K562 treated with DMSO at 1 percent for 24 hours (cell line): Measurements from ENCODE around the gene TMEM179B. TPM values are rescaled to one million over a fixed set of nuclear protein-coding genes. Genes with fewer than 3 reads are reported as not detected.

Experiments used
- total RNA-seq: library from RNA; unstranded; fragments of 300-600 nt; gene quantifications from 2 replicates; pipeline ENCODE4 v1.2.3, GENCODE V29; 2022; ENCODE audit warnings: low read depth; ENCODE audit not compliant: insufficient read depth

TMEM179B gene
- 51.3 and 52.2 TPM in 2 replicates for total RNA-seq

GRCh38 chr11:62787005-62787759 lies at the start of gene TMEM179B:
Gene TMEM179B, plus strand, starts transcription at chr11:62787402. Its CDS starts 30 bp downstream, at chr11:62787432.

GRCh38 chr11:62753736-62754603 lies 33.2 kb upstream of the TMEM179B start, which contains the start of gene ZBTB3:
Gene ZBTB3, minus strand, starts transcription at chr11:62754160. Its CDS starts 496 bp downstream, at chr11:62753664.

GRCh38 chr11:62771144-62772021 lies 15.8 kb upstream of the TMEM179B start, which contains the start of gene TAF6L:
Gene TAF6L, plus strand, starts transcription at chr11:62771396. Its CDS starts 4,388 bp downstream, at chr11:62775784.

GRCh38 chr11:62791501-62792201 lies 4.4 kb downstream of the TMEM179B start, which contains the start of gene TMEM223:
Gene TMEM223, minus strand, starts transcription at chr11:62792006. Its CDS starts 12 bp downstream, at chr11:62791994.

GRCh38 chr11:62805076-62805892 lies 18.1 kb downstream of the TMEM179B start, which contains the start of gene NXF1:
Gene NXF1, minus strand, starts transcription at chr11:62805440. Its CDS starts 84 bp downstream, at chr11:62805356.

GRCh38 chr11:62831520-62832335 lies 44.5 kb downstream of the TMEM179B start, which contains the start of gene STX5:
Gene STX5, minus strand, starts transcription at chr11:62832051. Its CDS starts 808 bp downstream, at chr11:62831243.

GRCh38 chr11:62832336-62833234 lies 45.4 kb downstream of the TMEM179B start, which contains the start of gene TEX54:
Gene TEX54, minus strand, starts transcription at chr11:62832841.

GRCh38 chr11:62839050-62839945 lies 52.1 kb downstream of the TMEM179B start, which contains the start of gene WDR74:
Gene WDR74, minus strand, starts transcription at chr11:62839590. Its CDS starts 20 bp downstream, at chr11:62839570.

Other genes with a start within 250 kb of the TMEM179B start
- gene AHNAK, start 240.6 kb upstream of the TMEM179B start, total RNA-seq: 22.4 and 23.6 TPM in 2 replicates
- 3,596 and 3,725 TPM in 2 replicates for gene EEF1G, start 213.5 kb upstream of the TMEM179B start, total RNA-seq
- 29.6 and 30.9 TPM in 2 replicates for gene TUT1, start 195.9 kb upstream of the TMEM179B start, total RNA-seq
- 101 and 103 TPM in 2 replicates for gene MTA2, start 185.5 kb upstream of the TMEM179B start, total RNA-seq
- gene EML3, start 174.6 kb upstream of the TMEM179B start, total RNA-seq: 33.2 and 34.6 TPM in 2 replicates
- 1.3 and 1.7 TPM in 2 replicates for gene ROM1, start 174.1 kb upstream of the TMEM179B start, total RNA-seq
- gene B3GAT3, start 165.4 kb upstream of the TMEM179B start, total RNA-seq: 118 TPM in 2 replicates
- 290 and 292 TPM in 2 replicates for gene GANAB, start 140.8 kb upstream of the TMEM179B start, total RNA-seq
- gene INTS5, start 134.1 kb upstream of the TMEM179B start, total RNA-seq: 44.5 and 48.9 TPM in 2 replicates
- gene C11orf98, start 122.2 kb upstream of the TMEM179B start, total RNA-seq: 127 and 134 TPM in 2 replicates
- gene CSKMT, start 122.1 kb upstream of the TMEM179B start, total RNA-seq: 26.4 and 27.9 TPM in 2 replicates
- 24.1 and 25.0 TPM in 2 replicates for gene UQCC3, start 115.7 kb upstream of the TMEM179B start, total RNA-seq
- 5.9 and 7.1 TPM in 2 replicates for gene LBHD1, start 115.1 kb upstream of the TMEM179B start, total RNA-seq
- gene UBXN1, start 108.3 kb upstream of the TMEM179B start, total RNA-seq: 259 and 275 TPM in 2 replicates
- 0.22 TPM in 1 of 2 replicates, not detected in the other for gene LRRN4CL, start 97.9 kb upstream of the TMEM179B start, total RNA-seq
- gene BSCL2, start 80.0 kb upstream of the TMEM179B start, total RNA-seq: 49.7 and 57.8 TPM in 2 replicates
- gene GNG3, start 79.7 kb upstream of the TMEM179B start, total RNA-seq: 0.44 TPM in 1 of 2 replicates, not detected in the other
- 30.7 and 35.4 TPM in 2 replicates for gene HNRNPUL2, start 59.9 kb upstream of the TMEM179B start, total RNA-seq
- gene TTC9C, start 58.9 kb upstream of the TMEM179B start, total RNA-seq: 53.1 and 59.6 TPM in 2 replicates
- gene ZBTB3, start 33.2 kb upstream of the TMEM179B start, total RNA-seq: 3.9 and 4.2 TPM in 2 replicates
- 133 and 165 TPM in 2 replicates for gene POLR2G, start 25.8 kb upstream of the TMEM179B start, total RNA-seq
- gene TAF6L, start 16.0 kb upstream of the TMEM179B start, total RNA-seq: 37.5 and 47.4 TPM in 2 replicates
- gene TMEM223, start 4.6 kb downstream of the TMEM179B start, total RNA-seq: 22.4 and 24.5 TPM in 2 replicates
- gene NXF1, start 18.0 kb downstream of the TMEM179B start, total RNA-seq: 73.6 and 82.9 TPM in 2 replicates
- 88.1 and 93.6 TPM in 2 replicates for gene STX5, start 44.6 kb downstream of the TMEM179B start, total RNA-seq
- 4.1 TPM in 1 of 2 replicates, not detected in the other for gene TEX54, start 45.4 kb downstream of the TMEM179B start, total RNA-seq
- 53.8 and 55.3 TPM in 2 replicates for gene WDR74, start 52.2 kb downstream of the TMEM179B start, total RNA-seq
- gene SLC3A2, start 93.5 kb downstream of the TMEM179B start, total RNA-seq: 456 and 459 TPM in 2 replicates
- gene CHRM1, start 134.0 kb downstream of the TMEM179B start, total RNA-seq: not detected in 2 replicates
- gene SLC22A6, start 197.6 kb downstream of the TMEM179B start, total RNA-seq: not detected in 2 replicates
- not detected in 2 replicates for gene SLC22A8, start 228.4 kb downstream of the TMEM179B start, total RNA-seq